Anterior cingulate cortex (tissue), 58 donors: ENCODE measurements around the gene SPDEF.

Experiments used
- DNase-seq, 58 donors: peaks; one replicate each; lab custom pipeline; 2025; lab: John Stamatoyannopoulos, UW

SPDEF gene

DNA sequence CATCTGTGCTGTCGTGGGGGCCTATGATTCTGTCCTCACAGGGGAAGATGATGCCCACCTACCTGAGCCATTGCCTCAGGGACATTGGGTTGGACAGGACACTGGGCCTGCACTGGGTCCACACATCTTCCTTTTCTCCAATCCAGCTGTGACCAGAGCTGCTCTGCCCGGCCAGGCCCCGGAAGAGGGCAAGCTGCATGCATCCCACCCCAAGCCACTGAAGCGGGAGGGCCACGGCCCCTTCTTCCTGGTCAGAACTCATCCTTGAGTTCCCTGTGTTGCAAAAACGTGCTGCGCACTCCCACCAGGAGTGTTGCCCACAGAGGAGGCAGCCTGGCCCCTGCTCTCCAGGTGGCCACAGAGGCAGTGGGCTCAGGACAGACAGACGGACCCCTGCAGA lies 38.2 kb downstream of the SPDEF start:
- DNase-seq = no peak

DNA sequence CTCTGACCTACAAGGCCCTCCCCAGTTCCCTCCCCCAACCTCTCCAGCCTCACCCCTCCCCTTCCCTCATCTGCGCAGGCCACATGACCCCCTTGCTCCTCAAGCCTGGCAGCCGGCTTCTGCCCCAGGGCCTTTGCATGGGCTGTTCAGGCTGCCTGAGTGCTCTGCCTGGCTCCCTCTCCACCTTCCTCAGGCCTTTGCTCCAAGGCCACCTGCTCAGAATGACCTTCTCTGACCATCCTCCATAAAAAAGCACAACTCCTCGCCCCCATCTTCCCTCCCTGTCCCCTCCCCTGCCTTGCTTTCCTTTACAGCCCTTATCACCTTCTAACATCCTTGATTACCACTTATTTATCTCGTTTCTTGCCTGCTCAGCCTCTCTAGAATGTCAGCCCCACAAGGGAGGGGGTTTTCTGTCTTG lies 38.7 kb downstream of the SPDEF start:
- no peak for DNase-seq

DNA sequence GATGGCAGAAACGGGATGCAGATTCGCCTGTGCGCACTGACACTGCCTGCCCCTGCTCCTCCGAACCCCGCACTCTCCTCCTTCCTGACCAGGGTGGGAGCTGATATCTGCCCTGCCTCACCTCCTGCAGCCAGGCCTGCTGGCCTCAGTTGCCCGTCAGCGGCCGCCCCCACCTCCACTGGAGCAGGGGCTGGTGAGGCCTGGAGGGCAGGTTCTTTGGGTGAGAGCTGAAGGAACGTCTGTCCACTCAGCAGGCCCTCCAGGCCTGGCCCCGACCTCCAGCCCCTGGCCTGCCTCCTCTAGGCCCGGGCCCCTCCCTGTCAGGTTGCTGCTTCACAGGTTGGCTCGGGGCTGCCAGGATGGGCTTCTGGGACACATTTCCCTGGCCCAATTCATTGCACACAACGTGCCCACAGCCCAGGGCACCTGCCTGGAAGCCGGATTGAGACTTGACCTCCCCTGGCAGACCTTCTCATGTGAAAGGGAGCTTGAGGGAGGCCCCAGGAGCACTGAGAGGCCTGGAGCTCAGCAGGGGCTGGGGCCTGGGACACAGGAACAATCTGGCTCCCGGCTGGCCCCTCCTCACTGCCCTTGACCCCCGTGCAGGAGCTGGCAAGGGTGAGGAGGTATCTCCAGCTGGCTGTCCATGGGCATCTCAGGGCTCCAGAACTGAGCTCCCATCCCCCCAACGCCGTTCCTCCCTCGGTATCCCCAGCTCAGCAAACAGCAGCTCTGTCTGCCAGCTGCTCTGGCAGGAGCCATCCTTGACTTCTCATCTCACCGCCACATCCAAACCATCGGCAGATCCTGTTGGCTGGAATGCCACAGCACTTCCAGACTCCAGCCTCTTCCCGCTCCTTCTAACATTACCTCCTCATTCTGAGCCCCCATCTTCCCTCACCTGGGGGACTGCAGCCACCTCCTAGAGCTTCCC lies 39.5 kb downstream of the SPDEF start:
- DNase-seq = no peak

- peak in 6 of 58 donors; percentile 26 to 41 (median 36) for DNase-seq
Measured at GRCh38 chr6:34515473-34516387, 40.4 kb downstream of the SPDEF start.

- DNase-seq = peak in 53 of 58 donors; percentile 18 to 94 (median 70)
Measured at GRCh38 chr6:34514593-34515472, 41.3 kb downstream of the SPDEF start.

DNA sequence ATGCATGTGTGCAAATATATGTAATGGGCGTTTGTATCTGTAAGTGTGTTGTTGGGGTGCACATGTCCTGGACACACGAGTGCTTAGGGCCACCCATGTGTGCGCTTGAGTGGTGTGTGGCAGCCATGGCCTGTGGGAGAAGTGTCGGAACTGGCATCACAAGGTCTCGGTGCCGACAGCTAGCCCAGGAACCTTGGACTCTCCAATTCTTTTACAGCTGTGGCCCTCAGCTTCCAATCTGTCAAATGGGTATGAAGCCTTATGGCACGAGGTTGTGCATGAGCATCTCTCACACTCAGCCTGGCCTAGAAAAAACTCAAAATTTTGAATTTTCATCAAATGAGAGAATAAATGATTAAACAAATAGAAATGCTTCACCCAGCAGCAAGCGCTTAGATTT lies 42.0 kb downstream of the SPDEF start:
- no peak for DNase-seq

DNA sequence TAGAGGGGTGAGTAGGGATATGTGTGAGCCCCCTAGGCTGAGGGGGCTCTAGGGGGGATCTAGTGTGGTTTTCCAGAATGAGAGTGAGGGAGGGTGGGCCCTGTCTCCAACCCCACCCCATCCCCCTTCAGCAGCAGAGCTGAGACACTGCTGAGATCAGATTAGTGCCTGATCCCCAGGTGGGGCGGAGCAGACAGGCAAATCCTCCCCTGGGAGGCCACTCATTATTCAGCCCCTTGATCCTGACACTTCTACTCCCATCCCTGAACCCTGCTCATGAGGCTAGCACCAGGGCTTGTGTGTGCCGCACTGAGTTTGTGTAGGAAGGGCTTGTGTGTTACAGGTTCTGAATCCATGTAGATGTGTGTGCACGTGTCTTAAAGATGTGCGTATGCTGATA lies 42.5 kb downstream of the SPDEF start:
- DNase-seq = no peak

DNA sequence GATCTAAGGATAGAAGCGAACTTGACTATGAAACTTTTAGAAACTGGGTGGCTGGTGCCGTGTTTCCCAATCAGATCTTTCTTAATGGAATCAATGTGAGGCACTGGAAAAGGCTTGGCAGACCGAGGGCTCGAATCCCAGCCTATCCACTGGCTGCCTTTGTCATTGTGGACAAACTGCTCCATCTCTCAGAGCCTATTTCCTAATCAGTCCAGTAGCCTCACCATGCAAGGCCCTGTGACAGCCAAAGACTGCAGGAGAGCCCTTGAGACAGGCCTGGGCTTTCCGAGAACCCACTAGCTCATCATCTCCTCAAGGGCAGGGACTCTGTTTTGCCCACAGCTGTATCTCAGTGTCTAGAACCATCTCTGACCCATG lies 43.4 kb downstream of the SPDEF start:
- DNase-seq = no peak

GRCh38 chr6:34511915-34512737 lies 44.0 kb downstream of the SPDEF start:
- DNase-seq = no peak

DNA sequence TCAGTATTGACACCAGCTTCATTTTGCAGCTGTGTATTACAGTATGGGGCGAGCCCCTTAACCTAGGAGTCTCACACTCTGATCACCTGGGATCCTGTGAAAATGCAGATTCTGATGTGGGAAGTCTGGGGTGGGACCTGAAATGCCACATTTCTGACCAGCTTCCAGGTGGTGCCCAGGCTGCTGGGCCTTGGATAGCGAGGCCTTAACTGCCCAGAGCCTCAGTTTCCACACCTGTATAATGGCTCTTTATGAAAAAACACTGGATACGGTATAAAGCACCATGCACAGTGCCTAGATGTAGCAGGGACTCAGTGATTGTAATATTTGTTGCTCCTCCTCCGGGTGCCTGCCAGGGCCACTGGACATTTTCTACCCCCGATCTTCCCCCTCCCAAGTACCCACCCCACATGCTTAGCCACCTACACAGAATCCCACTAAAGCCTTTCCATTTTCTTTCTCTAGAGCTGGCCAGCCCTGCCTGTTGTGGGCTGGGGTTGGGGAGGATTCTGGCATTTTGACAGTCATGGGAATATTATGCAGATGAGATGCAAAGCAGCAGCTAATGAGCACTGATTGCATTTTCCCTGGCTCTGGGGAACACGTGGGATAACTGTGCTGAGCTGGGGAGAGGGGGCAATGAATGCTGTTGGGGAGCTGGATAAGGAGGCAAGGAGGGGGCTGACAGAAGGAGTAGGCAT lies 44.8 kb downstream of the SPDEF start:
- peak in 7 of 58 donors; percentile 23 to 51 (median 33) for DNase-seq

DNA sequence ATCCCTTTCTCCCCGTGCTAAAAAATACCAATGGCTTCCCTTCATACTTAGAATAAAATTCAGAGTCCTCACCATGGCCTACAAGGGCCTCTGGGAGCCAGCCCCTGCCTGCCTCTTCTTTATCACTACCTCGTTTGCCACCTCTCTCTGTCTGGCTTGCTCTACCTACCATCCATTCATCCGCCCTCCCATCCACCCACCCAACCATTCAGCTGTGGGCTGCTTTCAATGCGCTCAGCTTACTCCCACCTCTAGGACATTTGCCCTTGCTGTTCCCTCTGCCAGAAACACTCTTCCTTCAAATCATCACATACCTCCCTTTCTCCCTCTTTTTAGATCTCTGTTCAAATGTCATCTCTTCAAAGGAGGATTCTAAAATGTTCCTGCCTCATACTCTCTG lies 45.8 kb downstream of the SPDEF start:
- DNase-seq = no peak

DNA sequence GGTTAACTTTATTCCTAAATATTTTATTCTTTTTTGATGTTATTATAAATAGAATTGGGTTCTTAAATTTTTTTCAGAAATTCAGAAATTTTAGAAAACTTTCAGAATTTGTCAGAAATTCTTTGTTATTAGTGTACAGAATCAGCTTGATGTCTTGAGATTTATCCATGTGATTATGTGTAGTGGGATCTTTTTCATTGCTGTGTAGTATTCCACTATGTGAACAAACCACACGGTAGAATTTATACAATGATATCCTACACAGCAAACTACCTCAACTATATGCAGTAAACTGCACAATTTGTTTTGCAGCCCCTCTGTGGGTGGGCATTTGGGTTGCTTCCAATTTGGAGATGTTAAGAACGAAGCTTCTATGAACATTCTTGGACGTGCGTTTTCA lies 46.3 kb downstream of the SPDEF start:
- no peak for DNase-seq

DNA sequence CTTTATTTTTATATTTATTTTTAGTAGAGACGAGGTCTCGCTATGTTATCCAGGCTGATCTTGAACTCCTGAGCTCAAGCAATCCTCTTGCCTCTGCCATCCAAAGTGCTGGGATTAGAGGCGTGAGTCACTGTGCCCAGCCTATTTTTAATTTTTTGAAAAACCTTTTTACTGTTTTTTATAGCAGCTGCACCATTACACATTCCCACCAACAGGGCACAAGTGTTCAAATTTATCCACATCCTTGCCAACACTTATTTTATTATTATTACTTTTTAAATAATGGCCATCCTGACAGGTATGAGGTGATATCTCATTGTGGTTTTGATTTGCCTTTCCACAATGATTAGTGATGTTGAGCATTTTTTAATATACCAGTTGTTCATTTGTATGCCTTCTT lies 47.7 kb downstream of the SPDEF start:
- no peak for DNase-seq

GRCh38 chr6:34506718-34507117 lies 49.4 kb downstream of the SPDEF start:
- DNase-seq = no peak

DNA sequence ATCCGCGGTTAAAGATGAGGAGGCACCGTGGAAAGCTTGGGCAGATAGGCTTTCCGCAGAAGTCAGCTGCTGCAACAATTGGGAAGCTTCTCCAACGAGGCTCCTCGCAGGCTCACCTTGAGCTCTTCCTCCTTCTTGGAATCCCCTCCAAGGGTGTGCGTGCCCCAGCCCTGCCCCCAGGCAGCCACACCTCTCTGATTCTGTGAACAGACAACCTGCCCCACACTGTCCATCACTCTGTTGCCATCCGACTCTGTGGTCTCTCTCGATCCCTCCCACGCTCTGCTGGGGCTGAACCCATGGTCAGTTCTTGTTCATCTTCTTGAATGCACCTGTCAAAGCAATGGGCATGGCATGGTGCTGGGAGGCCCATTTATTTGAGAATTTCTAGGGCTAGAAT lies 58.7 kb downstream of the SPDEF start:
- no peak for DNase-seq

DNA sequence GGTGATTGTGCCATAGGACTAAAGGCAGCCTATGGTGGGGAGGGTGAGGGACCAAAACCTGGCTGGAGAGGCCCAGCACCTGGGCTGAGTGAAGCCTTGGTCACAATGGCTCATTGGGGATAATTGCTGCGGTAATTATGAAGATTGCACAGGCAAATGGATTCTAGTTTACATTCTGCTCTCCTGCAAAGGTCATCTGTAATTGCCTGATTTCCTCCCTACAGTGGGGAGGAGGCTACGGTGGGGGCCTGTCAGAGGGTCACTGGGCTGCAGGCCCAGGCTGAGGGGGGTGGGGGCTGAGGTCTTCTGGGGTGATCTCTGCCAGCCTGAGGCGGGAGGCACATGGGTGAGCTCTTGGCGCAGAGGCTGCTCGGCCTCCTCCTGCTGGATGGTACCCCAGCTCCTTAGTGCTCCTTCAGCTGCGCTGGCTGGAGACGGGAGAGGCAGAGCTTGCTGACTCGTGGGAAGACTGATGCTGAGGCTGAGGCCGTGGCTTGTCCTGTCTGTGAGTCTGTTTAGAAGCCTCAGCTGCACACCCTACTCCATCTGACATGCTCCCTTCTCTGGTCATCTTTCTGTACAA lies 59.9 kb downstream of the SPDEF start:
- no peak for DNase-seq

- DNase-seq = peak in 5 of 58 donors; percentile 7 to 47 (median 25)
Measured at GRCh38 chr6:34494973-34495372, 61.2 kb downstream of the SPDEF start.

DNA sequence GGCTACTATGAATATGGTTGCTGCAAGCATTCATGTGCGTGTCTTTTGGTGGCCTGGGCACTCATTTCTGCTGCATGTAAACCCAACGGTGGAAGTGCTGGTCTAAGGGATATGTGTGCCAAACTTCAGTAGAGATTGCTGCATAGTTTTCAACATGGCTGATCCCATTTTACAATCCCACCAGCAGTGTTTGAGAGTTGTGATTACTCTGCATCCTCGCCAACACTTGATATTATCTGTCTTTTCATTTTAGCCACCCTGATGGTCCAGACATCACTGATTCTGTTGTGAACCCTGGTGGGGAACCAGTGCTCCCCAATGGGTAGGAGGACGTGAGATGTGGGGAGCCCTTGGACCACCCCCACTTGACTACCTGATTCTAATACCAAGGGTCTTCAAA lies 62.8 kb downstream of the SPDEF start:
- no peak for DNase-seq
